ENCODE data around the gene PCDHAC1.

- TF ChIP-seq CTCF (IDR thresholded peaks at IDR 0.05; ENCODE audit: poor library complexity) (no peak), EZH2 (IDR thresholded peaks at IDR 0.05; ENCODE audit: borderline replicate concordance) (no peak)
These were observed 52.2 kb downstream of the PCDHAC1 start for GRCh38 chr5:140978260-140978659.

Measured in hepatocyte (in vitro differentiated cells).